Sigmoid colon (tissue), 4 donors: ENCODE results near the gene CILP2.

Experiments
- CTCF ChIP-seq, 4 experiments: fragments of 450-650 bp in 3 of 4; fragments of 200-600 bp in 1 of 4; IDR thresholded peaks; one replicate each; pipeline ENCODE4 v1.5.1; 2016 to 2019; ENCODE audit warnings: antibody characterized with exemption in 4 of 4, mild to moderate bottlenecking in 3 of 4, moderate library complexity in 2 of 4
- EP300 ChIP-seq, 4 donors: sonication (generic); formaldehyde crosslinking; IDR thresholded peaks; one replicate each; pipeline ENCODE4 v1.6.1; 2017; ENCODE audit warnings: antibody characterized with exemption in 4 of 4
- POLR2AphosphoS5 ChIP-seq, 4 donors: sonication (generic); formaldehyde crosslinking; IDR thresholded peaks; one replicate each; pipeline ENCODE4 v1.6.1; 2017; ENCODE audit warnings: antibody characterized with exemption in 4 of 4

GRCh38 chr19:19558055-19558454 lies 20.0 kb downstream of the CILP2 start:
- TF ChIP-seq POLR2AphosphoS5 (IDR thresholded peaks at IDR 0.05) (no peak), EP300 (IDR thresholded peaks at IDR 0.05) (no peak), CTCF (IDR thresholded peaks at IDR 0.05) (no peak)
